GM12878 (cell line): ENCODE data around the gene WBP11. TPM values are rescaled to one million over a fixed set of nuclear protein-coding genes. Genes with fewer than 3 reads are reported as not detected.

Experiments
- BMI1 ChIP-seq: fragments of 450-650 bp; IDR thresholded peaks from 2 replicates; pipeline ENCODE4 v1.6.1; 2016; ENCODE audit warnings: mild to moderate bottlenecking, moderate library complexity, borderline replicate concordance
- BRCA1 ChIP-seq: IDR thresholded peaks from 2 replicates; pipeline ENCODE4 v1.6.1; 2011; ENCODE audit warnings: low read depth, low read length, improper control_type of control experiment
- GATAD2B ChIP-seq: fragments of 450-650 bp; conservative IDR thresholded peaks from 2 replicates; pipeline ENCODE4 v1.6.1; 2017; ENCODE audit warnings: low read depth, mild to moderate bottlenecking, moderate library complexity
- KDM1A ChIP-seq: fragments of 200-600 bp; sonication (generic); IDR thresholded peaks from 2 replicates; pipeline ENCODE4 v1.6.1; 2016; ENCODE audit warnings: borderline replicate concordance
- KLF5 ChIP-seq: fragments of 450-650 bp; IDR thresholded peaks from 2 replicates; pipeline ENCODE4 v1.6.1; 2014; ENCODE audit warnings: mild to moderate bottlenecking; ENCODE audit not compliant: partially characterized antibody
- LARP7 ChIP-seq: fragments of 450-650 bp; IDR thresholded peaks from 2 replicates; pipeline ENCODE4 v1.6.1; 2017; ENCODE audit warnings: mild to moderate bottlenecking
- POLR2AphosphoS5 ChIP-seq: IDR thresholded peaks from 2 replicates; pipeline ENCODE4 v1.6.1; 2011; ENCODE audit warnings: mild to moderate bottlenecking, low read length, inconsistent platforms
- RBBP5 ChIP-seq: fragments of 200-600 bp; sonication (generic); conservative IDR thresholded peaks from 2 replicates; pipeline ENCODE4 v1.6.1; 2016
- SIN3A ChIP-seq: IDR thresholded peaks from 2 replicates; pipeline ENCODE4 v1.6.1; 2012; ENCODE audit warnings: low read depth, low read length, improper control_type of control experiment
- STAT1 ChIP-seq: fragments of 450-650 bp; conservative IDR thresholded peaks from 2 replicates; pipeline ENCODE4 v1.6.1; 2014; ENCODE audit warnings: antibody characterized with exemption, mild to moderate bottlenecking
- STAT3 ChIP-seq: IDR thresholded peaks from 2 replicates; pipeline ENCODE4 v1.6.1; 2011; ENCODE audit warnings: low read depth, low read length, improper control_type of control experiment
- SUZ12 ChIP-seq: fragments of 200-600 bp; sonication (generic); IDR thresholded peaks from one replicate; pipeline ENCODE4 v1.6.1; 2018; ENCODE audit warnings: antibody characterized with exemption, mild to moderate bottlenecking; ENCODE audit not compliant: unreplicated experiment
- polyA plus RNA-seq, 11 experiments: library from polyadenylated mRNA; depleted of rRNA in 4 of 11; unstranded in 6 of 11; stranded (reverse) in 5 of 11; fragments of >200 nt; fragmentation: Nextera tagmentation in 4 of 11; fragmentation: Illumina TruSeq in 1 of 11; extraction: Ambion mirVana in 4 of 11; extraction: Trizol in 1 of 11; gene quantifications; 1 replicate in 1 of 11; 2 replicates in 10 of 11; pipeline versions ENCODE4 v1.2.1 to v1.2.3, GENCODE V29; 2011 to 2016; ENCODE audit warnings: inconsistent platforms in 2 of 11, missing spikeins in 2 of 11, low read depth in 1 of 11
- total RNA-seq, 4 experiments: library from RNA; depleted of rRNA in 3 of 4; stranded (reverse); fragments of >200 nt in 3 of 4; fragmentation: Illumina TruSeq in 1 of 4; extraction: Trizol in 1 of 4; gene quantifications; 2 replicates each; pipeline versions ENCODE4 v1.2.1 to v1.2.3, GENCODE V29; 2013 to 2021
- TF ChIP-seq, protein P1 (sequence below): IDR thresholded peaks from 2 replicates; pipeline ENCODE4 v1.6.1; 2012; ENCODE audit warnings: improper control_type of control experiment, low read depth, low read length; ENCODE audit not compliant: insufficient replicate concordance
- TF ChIP-seq, protein P2 (sequence below): IDR thresholded peaks from 2 replicates; pipeline ENCODE4 v1.6.1; 2011; ENCODE audit warnings: borderline replicate concordance, low read depth, mild to moderate bottlenecking, moderate library complexity, mixed read lengths, low read length; ENCODE audit not compliant: insufficient read depth; ENCODE audit errors: extremely low read length
- TF ChIP-seq, protein P3 (sequence below): fragments of 450-650 bp; IDR thresholded peaks from 2 replicates; pipeline ENCODE4 v1.6.1; 2014; ENCODE audit warnings: mild to moderate bottlenecking
- TF ChIP-seq, protein P4 (sequence below): fragments of 450-650 bp; IDR thresholded peaks from 2 replicates; pipeline ENCODE4 v1.6.1; 2017; ENCODE audit warnings: mild to moderate bottlenecking, low read depth, inconsistent platforms; ENCODE audit not compliant: poor library complexity, severe bottlenecking
- TF ChIP-seq, protein P5 (sequence below): fragments of 450-650 bp; IDR thresholded peaks from 2 replicates; pipeline ENCODE4 v1.6.1; 2017; ENCODE audit warnings: borderline replicate concordance

WBP11 gene
- total and polyA plus RNA-seq, 10 of the 15 experiments (the other 5 are each of a cell fraction or from before 2014, with no cell fraction given), result 11.5 to 107 (median 29.1) TPM

DNA sequence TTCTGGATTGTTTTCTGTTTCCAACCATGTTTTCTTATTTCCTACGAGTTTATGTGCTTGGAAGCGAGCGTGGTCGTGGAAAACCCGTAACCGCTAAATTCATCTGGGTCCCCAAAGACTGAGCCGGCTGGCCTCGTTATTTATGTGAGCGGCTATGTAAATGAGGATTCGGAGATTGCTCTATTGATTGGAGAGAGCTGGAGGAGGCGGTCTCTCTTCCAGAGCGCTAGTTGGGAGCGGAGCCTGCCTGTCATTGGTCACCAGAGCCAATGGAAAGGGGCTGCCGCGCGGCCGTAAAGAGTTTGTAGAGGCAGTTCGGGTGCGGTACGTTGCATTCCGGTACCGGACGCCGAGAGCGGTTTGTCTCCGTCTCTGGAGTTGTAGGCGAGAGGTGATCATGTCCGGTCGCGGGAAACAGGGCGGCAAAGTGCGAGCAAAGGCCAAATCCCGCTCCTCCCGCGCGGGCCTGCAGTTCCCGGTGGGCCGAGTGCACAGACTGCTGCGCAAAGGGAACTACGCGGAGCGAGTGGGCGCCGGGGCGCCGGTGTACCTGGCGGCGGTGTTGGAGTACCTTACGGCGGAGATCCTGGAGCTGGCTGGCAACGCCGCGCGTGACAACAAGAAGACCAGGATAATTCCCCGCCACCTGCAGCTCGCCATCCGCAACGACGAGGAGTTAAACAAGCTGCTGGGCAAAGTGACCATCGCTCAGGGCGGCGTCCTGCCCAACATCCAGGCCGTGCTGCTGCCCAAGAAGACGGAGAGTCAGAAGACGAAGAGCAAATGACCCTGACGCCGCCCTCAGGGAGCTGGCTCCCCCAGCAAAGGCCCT, 29.0 kb downstream of the WBP11 start (continued):
- TF ChIP-seq POLR2AphosphoS5 (peak; percentile 92), BMI1 (no peak), GATAD2B (no peak; the same call in 1 of the 2 replicates), KDM1A (no peak), KLF5 (peak; percentile 22), LARP7 (peak; percentile 17; the same call in 1 of the 2 replicates), BRCA1 (no peak), STAT1 (no peak), SIN3A (0 out of 2 replicates have a peak, but pooled peaks have one; percentile 1), STAT3 (no peak), SUZ12 (no peak), RBBP5 (no peak)
- TF ChIP-seq, protein P1, sequence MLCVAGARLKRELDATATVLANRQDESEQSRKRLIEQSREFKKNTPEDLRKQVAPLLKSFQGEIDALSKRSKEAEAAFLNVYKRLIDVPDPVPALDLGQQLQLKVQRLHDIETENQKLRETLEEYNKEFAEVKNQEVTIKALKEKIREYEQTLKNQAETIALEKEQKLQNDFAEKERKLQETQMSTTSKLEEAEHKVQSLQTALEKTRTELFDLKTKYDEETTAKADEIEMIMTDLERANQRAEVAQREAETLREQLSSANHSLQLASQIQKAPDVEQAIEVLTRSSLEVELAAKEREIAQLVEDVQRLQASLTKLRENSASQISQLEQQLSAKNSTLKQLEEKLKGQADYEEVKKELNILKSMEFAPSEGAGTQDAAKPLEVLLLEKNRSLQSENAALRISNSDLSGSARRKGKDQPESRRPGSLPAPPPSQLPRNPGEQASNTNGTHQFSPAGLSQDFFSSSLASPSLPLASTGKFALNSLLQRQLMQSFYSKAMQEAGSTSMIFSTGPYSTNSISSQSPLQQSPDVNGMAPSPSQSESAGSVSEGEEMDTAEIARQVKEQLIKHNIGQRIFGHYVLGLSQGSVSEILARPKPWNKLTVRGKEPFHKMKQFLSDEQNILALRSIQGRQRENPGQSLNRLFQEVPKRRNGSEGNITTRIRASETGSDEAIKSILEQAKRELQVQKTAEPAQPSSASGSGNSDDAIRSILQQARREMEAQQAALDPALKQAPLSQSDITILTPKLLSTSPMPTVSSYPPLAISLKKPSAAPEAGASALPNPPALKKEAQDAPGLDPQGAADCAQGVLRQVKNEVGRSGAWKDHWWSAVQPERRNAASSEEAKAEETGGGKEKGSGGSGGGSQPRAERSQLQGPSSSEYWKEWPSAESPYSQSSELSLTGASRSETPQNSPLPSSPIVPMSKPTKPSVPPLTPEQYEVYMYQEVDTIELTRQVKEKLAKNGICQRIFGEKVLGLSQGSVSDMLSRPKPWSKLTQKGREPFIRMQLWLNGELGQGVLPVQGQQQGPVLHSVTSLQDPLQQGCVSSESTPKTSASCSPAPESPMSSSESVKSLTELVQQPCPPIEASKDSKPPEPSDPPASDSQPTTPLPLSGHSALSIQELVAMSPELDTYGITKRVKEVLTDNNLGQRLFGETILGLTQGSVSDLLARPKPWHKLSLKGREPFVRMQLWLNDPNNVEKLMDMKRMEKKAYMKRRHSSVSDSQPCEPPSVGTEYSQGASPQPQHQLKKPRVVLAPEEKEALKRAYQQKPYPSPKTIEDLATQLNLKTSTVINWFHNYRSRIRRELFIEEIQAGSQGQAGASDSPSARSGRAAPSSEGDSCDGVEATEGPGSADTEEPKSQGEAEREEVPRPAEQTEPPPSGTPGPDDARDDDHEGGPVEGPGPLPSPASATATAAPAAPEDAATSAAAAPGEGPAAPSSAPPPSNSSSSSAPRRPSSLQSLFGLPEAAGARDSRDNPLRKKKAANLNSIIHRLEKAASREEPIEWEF, result no peak
- TF ChIP-seq, protein P2, sequence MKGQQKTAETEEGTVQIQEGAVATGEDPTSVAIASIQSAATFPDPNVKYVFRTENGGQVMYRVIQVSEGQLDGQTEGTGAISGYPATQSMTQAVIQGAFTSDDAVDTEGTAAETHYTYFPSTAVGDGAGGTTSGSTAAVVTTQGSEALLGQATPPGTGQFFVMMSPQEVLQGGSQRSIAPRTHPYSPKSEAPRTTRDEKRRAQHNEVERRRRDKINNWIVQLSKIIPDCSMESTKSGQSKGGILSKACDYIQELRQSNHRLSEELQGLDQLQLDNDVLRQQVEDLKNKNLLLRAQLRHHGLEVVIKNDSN, result no peak
- TF ChIP-seq, protein P3, sequence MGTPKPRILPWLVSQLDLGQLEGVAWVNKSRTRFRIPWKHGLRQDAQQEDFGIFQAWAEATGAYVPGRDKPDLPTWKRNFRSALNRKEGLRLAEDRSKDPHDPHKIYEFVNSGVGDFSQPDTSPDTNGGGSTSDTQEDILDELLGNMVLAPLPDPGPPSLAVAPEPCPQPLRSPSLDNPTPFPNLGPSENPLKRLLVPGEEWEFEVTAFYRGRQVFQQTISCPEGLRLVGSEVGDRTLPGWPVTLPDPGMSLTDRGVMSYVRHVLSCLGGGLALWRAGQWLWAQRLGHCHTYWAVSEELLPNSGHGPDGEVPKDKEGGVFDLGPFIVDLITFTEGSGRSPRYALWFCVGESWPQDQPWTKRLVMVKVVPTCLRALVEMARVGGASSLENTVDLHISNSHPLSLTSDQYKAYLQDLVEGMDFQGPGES, result peak; percentile 95
- TF ChIP-seq, protein P4, sequence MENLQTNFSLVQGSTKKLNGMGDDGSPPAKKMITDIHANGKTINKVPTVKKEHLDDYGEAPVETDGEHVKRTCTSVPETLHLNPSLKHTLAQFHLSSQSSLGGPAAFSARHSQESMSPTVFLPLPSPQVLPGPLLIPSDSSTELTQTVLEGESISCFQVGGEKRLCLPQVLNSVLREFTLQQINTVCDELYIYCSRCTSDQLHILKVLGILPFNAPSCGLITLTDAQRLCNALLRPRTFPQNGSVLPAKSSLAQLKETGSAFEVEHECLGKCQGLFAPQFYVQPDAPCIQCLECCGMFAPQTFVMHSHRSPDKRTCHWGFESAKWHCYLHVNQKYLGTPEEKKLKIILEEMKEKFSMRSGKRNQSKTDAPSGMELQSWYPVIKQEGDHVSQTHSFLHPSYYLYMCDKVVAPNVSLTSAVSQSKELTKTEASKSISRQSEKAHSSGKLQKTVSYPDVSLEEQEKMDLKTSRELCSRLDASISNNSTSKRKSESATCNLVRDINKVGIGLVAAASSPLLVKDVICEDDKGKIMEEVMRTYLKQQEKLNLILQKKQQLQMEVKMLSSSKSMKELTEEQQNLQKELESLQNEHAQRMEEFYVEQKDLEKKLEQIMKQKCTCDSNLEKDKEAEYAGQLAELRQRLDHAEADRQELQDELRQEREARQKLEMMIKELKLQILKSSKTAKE, result peak; percentile 77
- TF ChIP-seq, protein P5, sequence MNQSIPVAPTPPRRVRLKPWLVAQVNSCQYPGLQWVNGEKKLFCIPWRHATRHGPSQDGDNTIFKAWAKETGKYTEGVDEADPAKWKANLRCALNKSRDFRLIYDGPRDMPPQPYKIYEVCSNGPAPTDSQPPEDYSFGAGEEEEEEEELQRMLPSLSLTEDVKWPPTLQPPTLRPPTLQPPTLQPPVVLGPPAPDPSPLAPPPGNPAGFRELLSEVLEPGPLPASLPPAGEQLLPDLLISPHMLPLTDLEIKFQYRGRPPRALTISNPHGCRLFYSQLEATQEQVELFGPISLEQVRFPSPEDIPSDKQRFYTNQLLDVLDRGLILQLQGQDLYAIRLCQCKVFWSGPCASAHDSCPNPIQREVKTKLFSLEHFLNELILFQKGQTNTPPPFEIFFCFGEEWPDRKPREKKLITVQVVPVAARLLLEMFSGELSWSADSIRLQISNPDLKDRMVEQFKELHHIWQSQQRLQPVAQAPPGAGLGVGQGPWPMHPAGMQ, result no peak
